ENCODE measurements around the gene NPS. TPM values are rescaled to one million over a fixed set of nuclear protein-coding genes. Genes with fewer than 3 reads are reported as not detected.

Gene NPS
- total RNA-seq, 6 experiments from 2014 or later = not detected

- TF ChIP-seq POLR2A (IDR thresholded peaks at IDR 0.05) (no peak), CTCF (IDR thresholded peaks at IDR 0.05) (no peak)
- intact Hi-C loops (cut with DNase I) = no loop called here
- no peaks in the 10 kb centered on the region for H3K4me1 ChIP-seq
- H3K9me3 ChIP-seq = no peaks in the 10 kb centered on the region
- DNase-seq (no peak), ATAC-seq (peak in 1 of 4 donors; percentile 17)
- no peaks in the 10 kb centered on the region for H3K36me3 ChIP-seq
- no peak overlapping the region for H3K27ac ChIP-seq
- H3K4me3 ChIP-seq = no peak overlapping the region
- H3K27me3 ChIP-seq = no peaks in the 10 kb centered on the region
- WGBS (ENCODE audit: insufficient coverage, low coverage, low lambda C conversion rate, missing lambda C conversion rate) = 64% methylated on average over 1 of the region's 1 CpG
These were observed 14.6 kb upstream of the NPS start for GRCh38 chr10:127534496-127534895.

GRCh38 chr10:127535802-127536515 is 13.2 kb upstream of the NPS start:
- DNase-seq = no peak
- TF ChIP-seq POLR2A (IDR thresholded peaks at IDR 0.05) (no peak), CTCF (IDR thresholded peaks at IDR 0.05) (no peak)
- intact Hi-C loops (cut with DNase I) = no loop called here
- 50% methylated on average over 8 of the region's 8 CpGs for WGBS (ENCODE audit: insufficient coverage, low coverage, low lambda C conversion rate, missing lambda C conversion rate)
- ATAC-seq = no peak
- no peak overlapping the region for H3K27ac ChIP-seq
- no peaks in the 10 kb centered on the region for H3K4me1 ChIP-seq
- H3K4me3 ChIP-seq = no peak overlapping the region
- no peaks in the 10 kb centered on the region for H3K36me3 ChIP-seq
- no peaks in the 10 kb centered on the region for H3K9me3 ChIP-seq
- H3K27me3 ChIP-seq = no peaks in the 10 kb centered on the region

DNA sequence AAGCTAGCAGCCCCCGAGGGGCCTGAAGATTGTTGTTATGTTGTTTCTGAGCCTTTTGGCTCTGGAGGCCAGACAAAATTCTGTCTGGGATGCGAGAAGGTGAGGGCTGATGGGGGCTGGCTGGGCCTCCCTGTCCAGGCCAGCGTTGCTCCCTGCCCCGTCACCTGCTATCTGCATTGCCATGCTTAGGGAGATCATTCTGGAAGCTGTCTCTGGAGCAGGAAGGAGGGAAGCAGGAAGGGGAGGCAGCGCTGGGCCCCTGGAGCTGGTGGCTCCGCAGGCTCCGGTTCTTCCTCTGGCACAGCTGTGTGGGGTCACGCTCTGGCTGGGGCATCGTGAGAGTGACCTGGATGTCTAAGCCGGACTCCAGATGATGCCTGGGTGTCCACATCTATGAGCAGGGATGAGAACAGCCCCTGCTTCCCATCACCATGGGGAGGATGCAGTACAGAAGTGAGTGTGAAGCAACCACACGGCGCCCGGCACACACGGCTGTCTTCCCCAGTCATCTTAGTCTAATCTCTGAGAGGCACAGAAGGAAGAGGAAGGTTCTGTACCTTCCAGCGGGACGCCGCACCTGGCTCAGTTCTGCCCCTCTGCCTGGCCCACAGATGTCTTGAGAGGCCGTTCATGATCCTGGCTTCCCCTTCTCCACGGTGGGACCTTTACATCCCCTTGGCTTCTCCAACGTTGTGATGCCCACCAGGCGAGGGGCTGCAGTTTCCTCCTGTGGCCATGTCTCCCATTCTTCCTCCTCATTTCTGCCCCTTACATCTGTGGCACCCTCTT is 11.9 kb upstream of the NPS start:
- Histone ChIP-seq H3K27ac (no peak overlapping the region), H3K4me3 (no peak overlapping the region), H3K27me3 (no peaks in the 10 kb centered on the region), H3K36me3 (no peaks in the 10 kb centered on the region), H3K4me1 (no peaks in the 10 kb centered on the region), H3K9me3 (no peaks in the 10 kb centered on the region)
- 65% methylated on average over 6 of the region's 21 CpGs for WGBS (ENCODE audit: insufficient coverage, low coverage, low lambda C conversion rate, missing lambda C conversion rate)
- intact Hi-C loops (cut with DNase I) = no loop called here
- ATAC-seq = no peak
- DNase-seq = no peak
- TF ChIP-seq CTCF (IDR thresholded peaks at IDR 0.05) = no peak

- Histone ChIP-seq H3K27me3 (no peaks in the 10 kb centered on the region), H3K9me3 (no peaks in the 10 kb centered on the region), H3K36me3 (no peaks in the 10 kb centered on the region), H3K4me1 (peaks cover 0 to under 1% (median 0%) of the 10 kb centered on the region in 4 donors), H3K27ac (no peak overlapping the region), H3K4me3 (no peak overlapping the region)
- intact Hi-C loops (cut with DNase I) = no loop called here
- DNase-seq (no peak), ATAC-seq (no peak)
- WGBS (ENCODE audit: insufficient coverage, low coverage, low lambda C conversion rate, missing lambda C conversion rate) = 59% methylated on average over 7 of the region's 8 CpGs
- TF ChIP-seq POLR2A (IDR thresholded peaks at IDR 0.05) (no peak), CTCF (IDR thresholded peaks at IDR 0.05) (no peak)
These were observed 11.2 kb upstream of the NPS start for GRCh38 chr10:127537924-127538323.
